Measurements from ENCODE around the gene HTRA1. TPM values are rescaled to one million over a fixed set of nuclear protein-coding genes. Genes with fewer than 3 reads are reported as not detected.

The HTRA1 gene
- total RNA-seq, 4 donors from 2014 or later = 71.0 to 113 (median 84.1) TPM

GRCh38 chr10:122548407-122549085 lies 87.2 kb downstream of the HTRA1 start:
- DNase-seq (ENCODE audit: low spot score in 2 of 2) = peak in 1 of 2 donors; percentile 49
- intact Hi-C loops (cut with DNase I; ENCODE audit: low total_unique reads) = no loop called here

DNA sequence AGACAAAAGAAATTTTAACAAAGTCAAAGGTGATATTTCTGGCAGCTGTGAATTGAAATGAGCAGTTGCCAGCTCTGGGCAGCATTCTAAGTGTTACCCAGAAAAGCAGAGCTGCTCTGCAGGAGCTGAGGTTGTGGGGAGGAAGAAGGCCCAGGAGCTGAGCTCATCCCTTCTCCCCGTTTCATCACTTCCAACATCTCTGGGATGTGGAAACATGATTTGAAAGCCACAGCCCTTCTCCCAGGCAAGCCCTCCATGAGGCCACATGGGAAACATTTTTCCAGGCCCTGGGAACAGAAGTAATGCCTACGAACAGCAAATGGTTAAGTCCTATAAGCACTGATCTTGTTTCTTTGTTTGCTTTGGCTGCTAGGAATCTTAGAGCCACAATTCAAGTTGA lies 88.3 kb downstream of the HTRA1 start:
- DNase-seq (ENCODE audit: low spot score in 2 of 2) = peak in 1 of 2 donors; percentile 48
- 81 to 90% methylated on average over 2 of the region's 2 CpGs for WGBS, 2 donors
- H3K4me3 ChIP-seq (ENCODE audit: low read depth, poor library complexity, severe bottlenecking) = no peak overlapping the region
- intact Hi-C loops (cut with DNase I; ENCODE audit: low total_unique reads) = no loop called here
- TF ChIP-seq POLR2A (IDR thresholded peaks at IDR 0.05) (no peak), CTCF (IDR thresholded peaks at IDR 0.05) (no peak)

More at GRCh38 chr10:122548407-122549085, 87.2 kb downstream of the HTRA1 start:
- H3K4me3 ChIP-seq (ENCODE audit: low read depth, poor library complexity, severe bottlenecking) = no peak overlapping the region
- TF ChIP-seq POLR2A (IDR thresholded peaks at IDR 0.05) (no peak), CTCF (IDR thresholded peaks at IDR 0.05) (no peak)
- 89 to 92% methylated on average over 11 of the region's 11 CpGs for WGBS, 2 donors

- no peak overlapping the region for H3K4me3 ChIP-seq (ENCODE audit: low read depth, poor library complexity, severe bottlenecking)
- 92 to 98% methylated on average over 9 of the region's 9 CpGs for WGBS, 2 donors
- peak in 1 of 2 donors; percentile 46 for DNase-seq (ENCODE audit: low spot score in 2 of 2)
- TF ChIP-seq CTCF (IDR thresholded peaks at IDR 0.05) (no peak), POLR2A (IDR thresholded peaks at IDR 0.05) (no peak)
- intact Hi-C loops (cut with DNase I; ENCODE audit: low total_unique reads) = no loop called here
Observed at GRCh38 chr10:122550427-122550826, 89.1 kb downstream of the HTRA1 start.

GRCh38 chr10:122550983-122551382 lies 89.6 kb downstream of the HTRA1 start:
- intact Hi-C loops (cut with DNase I; ENCODE audit: low total_unique reads) = no loop called here
- peak in 1 of 2 donors; percentile 77 for DNase-seq (ENCODE audit: low spot score in 2 of 2)
- H3K4me3 ChIP-seq (ENCODE audit: low read depth, poor library complexity, severe bottlenecking) = no peak overlapping the region
- TF ChIP-seq CTCF (IDR thresholded peaks at IDR 0.05) (no peak), POLR2A (IDR thresholded peaks at IDR 0.05) (no peak)
- 57 to 60% methylated on average over 3 of the region's 3 CpGs for WGBS, 2 donors

DNA sequence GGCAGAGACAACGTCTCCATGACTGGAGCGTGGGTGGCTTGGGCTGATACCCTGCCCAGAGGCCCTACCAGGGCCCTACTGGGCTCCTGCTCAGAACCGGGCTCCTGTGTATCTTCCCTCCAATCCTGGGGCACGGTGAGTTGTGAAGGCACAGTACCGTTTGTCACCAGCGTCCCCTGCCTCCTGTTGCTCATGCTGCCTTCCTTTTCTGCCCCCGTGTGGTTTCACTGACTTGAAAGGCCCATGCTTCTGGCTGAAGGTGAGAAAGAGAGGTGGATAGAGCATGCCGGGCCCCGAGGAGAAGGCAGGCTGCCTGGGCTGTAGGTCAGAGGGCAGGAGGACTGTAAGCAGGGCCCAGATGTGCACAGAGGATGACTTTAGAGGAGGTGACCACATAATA lies 90.1 kb downstream of the HTRA1 start:
- intact Hi-C loops (cut with DNase I; ENCODE audit: low total_unique reads) = no loop called here
- H3K4me3 ChIP-seq (ENCODE audit: low read depth, poor library complexity, severe bottlenecking) = no peak overlapping the region
- no peak for DNase-seq (ENCODE audit: low spot score in 2 of 2)
- TF ChIP-seq POLR2A (IDR thresholded peaks at IDR 0.05) (no peak), CTCF (IDR thresholded peaks at IDR 0.05) (no peak)
- WGBS, 2 donors = 73 to 77% methylated on average over 9 of the region's 9 CpGs

- WGBS, 2 donors = 83 to 92% methylated on average over 6 of the region's 6 CpGs
- H3K4me3 ChIP-seq (ENCODE audit: low read depth, poor library complexity, severe bottlenecking) = no peak overlapping the region
Observed at GRCh38 chr10:122553341-122553740, 92.0 kb downstream of the HTRA1 start.

More at GRCh38 chr10:122553341-122553740, 92.0 kb downstream of the HTRA1 start:
- intact Hi-C loops (cut with DNase I; ENCODE audit: low total_unique reads) = no loop called here
- TF ChIP-seq CTCF (IDR thresholded peaks at IDR 0.05) = no peak
- no peak for TF ChIP-seq POLR2A (IDR thresholded peaks at IDR 0.05)
- DNase-seq (ENCODE audit: low spot score in 2 of 2) = peak in 1 of 2 donors; percentile 64

Measured in lower leg skin (tissue), 4 donors.